ENCODE data around the gene GPR37L1.
"Not testable (repeated sequence)": the region's sequence is repeated elsewhere in the genome, so short reads cannot be mapped to it uniquely, and the experiment has no call there.

The GPR37L1 gene

DNA sequence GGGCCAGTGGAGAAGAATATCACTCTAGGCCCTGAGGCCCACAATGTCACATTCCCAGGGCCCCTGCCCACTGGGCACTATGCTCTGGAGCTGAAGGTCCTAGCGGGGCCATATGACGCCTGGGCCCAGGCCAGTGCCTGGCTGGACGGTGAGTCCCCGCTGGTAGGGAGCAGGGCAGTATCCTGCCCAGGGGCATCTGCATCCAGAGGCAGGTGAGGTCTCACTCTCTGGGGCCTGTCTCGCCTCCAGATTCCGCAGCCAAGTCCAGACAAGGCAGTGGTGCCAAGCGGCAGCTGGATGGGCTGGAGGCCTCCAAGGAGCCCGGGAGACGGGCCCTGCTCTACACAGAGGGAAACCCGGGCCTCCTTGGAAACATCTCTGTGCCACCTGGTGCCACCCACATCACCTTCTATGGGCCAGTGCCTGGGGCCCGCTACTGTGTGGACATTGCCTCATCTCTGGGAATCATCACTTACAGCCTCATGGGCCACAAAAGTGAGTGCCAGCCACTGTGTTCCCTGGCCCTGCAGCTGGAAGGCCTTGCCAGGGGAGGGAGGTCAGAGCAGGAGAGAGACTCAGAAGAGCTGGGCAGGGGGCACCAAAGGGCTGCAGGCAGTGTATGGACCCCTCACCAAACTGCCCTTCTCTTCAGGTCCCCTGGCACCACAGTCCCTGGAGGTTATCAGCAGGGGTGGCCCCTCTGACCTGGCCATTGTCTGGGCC, 48.7 kb downstream of the GPR37L1 start:
- FAIRE-seq (no peak), DNase-seq (ENCODE audit: insufficient read length, low spot score) (no peak)
- TF ChIP-seq POLR2A (IDR thresholded peaks at IDR 0.05; ENCODE audit: low read depth, low read length): no peak

DNA sequence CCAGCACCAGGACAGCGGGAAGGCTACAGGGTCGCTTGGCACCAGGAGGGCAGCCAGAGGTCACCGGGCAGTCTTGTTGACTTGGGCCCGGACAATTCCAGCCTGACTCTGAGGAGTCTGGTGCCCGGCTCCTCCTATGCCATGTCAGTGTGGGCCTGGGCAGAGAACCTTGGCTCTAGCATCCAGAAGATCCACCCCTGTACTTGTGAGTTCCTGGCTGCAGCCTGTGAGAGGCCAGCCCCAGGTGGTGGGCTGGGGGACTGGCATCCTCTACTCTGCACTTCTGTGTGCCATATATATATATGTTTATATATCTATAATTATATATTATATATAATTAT, 49.3 kb downstream of the GPR37L1 start:
- FAIRE-seq (no peak), DNase-seq (ENCODE audit: insufficient read length, low spot score) (no peak)
- no peak for TF ChIP-seq POLR2A (IDR thresholded peaks at IDR 0.05; ENCODE audit: low read depth, low read length)

DNA sequence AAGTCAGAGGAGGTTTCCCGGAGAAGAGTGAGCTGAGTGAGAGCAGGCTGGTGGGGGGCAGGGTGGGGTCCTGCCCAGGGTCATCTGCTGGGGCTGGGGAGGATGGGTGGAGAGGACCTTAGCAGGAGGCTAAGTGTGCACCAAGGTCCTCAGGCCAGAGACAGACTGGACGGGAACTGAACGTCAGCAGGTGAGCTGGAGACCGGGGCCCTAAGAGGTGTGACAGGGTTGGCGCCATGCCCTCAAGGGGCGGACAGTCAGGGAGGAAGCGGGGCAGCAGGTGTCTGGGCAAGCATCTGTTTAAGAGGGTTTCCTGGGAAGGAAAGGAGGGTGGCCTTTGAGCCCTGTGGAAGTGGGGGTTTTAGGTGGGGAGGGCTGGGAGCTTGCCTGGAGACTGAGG, 51.3 kb downstream of the GPR37L1 start:
- FAIRE-seq: no peak
- DNase-seq (ENCODE audit: insufficient read length, low spot score): no peak
- no peak for TF ChIP-seq POLR2A (IDR thresholded peaks at IDR 0.05; ENCODE audit: low read depth, low read length)

DNA sequence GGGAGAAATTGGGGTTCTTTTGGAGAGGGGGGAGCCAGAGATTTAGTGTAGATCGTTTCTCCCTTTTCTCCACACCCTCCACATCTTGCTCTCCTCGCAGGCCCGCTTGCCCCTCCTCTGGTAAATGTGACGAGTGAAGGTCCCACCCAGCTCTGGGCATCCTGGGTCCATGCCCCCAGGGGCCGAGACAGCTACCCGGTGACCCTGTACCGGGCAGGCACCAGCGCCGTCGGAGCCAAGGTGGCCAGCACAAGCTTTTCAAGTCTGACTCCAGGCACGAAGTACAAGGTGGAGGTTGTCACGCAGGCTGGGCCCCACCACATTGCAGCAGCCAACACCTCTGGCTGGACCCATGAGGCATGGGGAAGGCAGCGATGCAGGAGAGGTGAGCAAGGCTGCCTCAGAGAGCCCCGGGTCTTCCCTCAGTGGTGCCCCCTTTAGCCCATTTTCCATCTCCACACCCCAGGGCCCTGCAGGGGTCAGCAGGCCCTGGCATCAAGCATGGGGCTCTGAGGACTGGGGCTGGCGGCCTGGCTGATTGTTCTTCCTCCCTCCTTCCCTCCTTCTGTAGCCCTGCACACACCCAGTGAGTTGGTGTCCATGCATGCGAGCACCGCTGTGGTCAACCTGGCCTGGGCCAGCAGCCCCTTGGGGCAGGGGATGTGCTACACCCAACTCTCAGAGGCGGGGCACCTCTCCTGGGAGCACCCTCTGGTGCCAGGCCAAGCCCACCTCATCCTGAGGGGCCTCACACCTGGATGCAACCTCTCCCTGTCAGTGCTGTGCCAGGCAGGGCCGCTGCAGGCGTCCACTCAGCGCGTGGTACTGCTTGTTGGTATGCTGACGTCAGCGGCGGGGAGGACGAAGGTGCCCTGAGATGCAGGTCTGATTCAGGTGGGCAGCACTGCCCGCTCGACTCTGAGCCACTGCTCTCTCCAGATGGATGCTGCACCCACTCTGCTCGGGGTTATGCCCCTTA, 54.5 kb downstream of the GPR37L1 start:
- FAIRE-seq (no peak), DNase-seq (ENCODE audit: insufficient read length, low spot score) (no peak)
- no peak for TF ChIP-seq POLR2A (IDR thresholded peaks at IDR 0.05; ENCODE audit: low read depth, low read length)

DNA sequence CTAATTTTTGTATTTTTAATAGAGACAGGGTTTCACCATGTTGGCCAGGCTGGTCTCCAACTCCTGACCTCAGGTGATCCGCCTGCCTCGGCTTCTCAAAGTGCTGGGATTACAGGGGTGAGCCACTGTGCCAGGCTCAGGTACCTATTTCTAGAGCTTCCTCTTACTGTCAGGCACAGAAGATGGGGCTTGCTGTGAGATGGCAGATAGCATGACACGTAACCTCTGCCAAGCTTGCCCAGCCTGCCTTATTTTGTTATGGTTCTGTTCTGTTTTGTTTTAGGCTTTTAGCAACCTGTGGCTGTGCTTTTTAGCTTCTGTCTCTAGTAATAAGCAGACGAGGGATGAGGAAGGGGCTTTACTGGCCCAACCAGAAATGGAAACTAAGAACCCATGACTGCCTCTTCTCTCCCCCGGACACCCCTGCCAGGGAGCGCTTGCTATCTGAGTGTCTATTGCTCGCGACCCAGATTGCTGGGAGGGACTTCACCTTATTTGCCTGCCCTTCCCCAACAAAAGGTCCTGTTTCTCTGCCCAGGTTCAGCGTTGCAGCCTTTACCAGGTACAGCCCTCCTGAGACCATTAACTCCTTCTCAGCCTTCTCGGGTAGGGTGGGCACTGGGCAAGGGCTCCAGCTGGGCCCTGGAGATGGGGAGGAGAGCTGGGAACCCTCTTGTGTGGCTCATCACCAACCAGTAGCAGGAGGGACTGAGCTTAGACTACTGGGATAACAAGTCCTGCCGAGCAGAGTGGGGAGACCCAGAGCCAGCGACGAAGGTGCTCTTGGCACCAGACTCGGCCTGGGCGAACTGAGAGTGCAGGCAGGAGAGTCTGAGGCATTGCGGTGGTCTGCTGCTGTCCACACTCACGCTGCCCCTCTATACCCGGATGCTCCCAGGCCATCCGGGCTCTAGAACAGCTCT, 57.4 kb downstream of the GPR37L1 start:
- TF ChIP-seq POLR2A (IDR thresholded peaks at IDR 0.05; ENCODE audit: low read depth, low read length): no peak
- FAIRE-seq (no peak), DNase-seq (ENCODE audit: insufficient read length, low spot score) (no peak)

DNA sequence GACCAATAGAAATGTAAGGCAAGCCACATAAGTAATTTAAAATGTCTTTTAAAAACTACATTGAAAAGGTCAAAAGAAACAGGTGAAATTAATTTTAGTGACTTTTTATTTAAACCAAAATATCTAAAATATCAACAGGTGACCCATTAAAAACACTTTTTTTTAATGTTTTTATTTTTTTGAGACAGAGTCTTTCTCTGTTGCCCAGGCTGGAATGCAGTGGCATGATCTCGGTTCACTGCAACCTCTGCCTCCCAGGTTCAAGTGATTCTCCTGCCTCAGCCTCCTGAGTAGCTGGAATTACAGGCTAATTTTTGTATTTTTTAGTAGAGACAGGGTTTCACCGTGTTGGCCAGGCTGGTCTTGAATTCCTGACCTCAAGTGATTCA, 58.0 kb downstream of the GPR37L1 start:
- not testable (repeated sequence) for FAIRE-seq; DNase-seq (ENCODE audit: insufficient read length, low spot score)

DNA sequence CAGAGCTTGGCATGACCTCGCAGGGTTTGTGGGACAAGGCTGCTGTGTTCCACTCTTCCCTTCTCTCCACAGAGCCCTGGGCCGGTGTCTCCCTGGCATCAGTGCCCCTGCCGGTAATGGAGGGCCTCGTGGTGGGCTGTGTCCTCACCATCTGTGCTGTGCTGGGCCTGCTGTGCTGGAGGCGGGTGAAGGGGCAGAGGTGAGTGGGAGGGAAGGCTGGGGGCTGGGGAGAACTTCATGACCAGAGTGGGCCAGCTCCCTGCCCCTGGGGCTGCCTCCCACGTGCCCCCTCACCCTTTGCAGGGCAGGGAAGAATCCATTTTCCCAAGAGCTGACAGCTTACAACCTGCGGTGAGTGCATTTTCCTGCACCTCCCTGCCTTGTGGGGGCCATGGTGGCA, 58.9 kb downstream of the GPR37L1 start:
- DNase-seq (ENCODE audit: insufficient read length, low spot score) (no peak), FAIRE-seq (no peak)
- no peak for TF ChIP-seq POLR2A (IDR thresholded peaks at IDR 0.05; ENCODE audit: low read depth, low read length)

DNA sequence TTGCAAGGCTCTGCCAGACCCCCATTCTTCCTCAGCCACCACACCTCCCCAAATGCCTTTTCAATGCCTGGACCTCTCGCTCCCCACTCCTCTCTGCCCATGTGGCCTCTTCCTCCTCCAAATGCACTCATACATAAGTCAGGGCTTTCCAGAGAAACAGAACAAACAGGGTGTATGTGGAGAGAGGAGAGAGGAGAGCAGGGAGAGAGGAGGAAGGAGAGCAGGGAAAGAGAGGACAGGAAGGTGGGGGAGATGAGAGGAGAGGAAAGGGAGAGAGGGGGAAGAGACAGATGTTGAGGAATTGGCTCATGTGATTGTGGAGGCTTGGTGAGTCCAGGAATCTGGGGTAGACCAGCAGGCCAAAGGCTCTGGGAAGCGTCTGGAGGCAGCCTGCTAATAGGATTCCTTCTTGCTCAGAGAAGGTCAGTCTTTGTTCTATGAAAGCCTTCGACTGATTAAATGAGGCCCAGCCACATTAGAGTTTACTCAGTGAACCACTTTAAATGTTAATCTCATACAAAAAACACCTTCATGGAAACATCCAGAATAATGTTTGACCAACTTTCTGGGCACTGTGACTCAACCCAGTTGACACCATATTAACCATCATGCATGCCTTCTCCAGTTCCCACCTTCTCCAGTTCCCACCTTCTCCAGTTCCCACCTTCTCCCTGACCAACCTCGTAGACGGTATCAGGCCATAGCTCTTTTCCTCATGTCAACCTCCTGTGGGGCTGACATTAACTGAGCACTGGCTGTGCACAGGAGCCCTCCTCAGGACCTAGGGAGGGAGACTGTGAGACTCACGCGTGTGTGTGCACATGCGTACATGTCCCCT, 59.5 kb downstream of the GPR37L1 start:
- FAIRE-seq (no peak), DNase-seq (ENCODE audit: insufficient read length, low spot score) (no peak)
- no peak for TF ChIP-seq POLR2A (IDR thresholded peaks at IDR 0.05; ENCODE audit: low read depth, low read length)

All from H54 (cell line).